ENCODE measurements around the gene OR9A2.
A peak's percentile ranks its signal among the peaks of the same experiment; 100 is the strongest.
"Not testable (repeated sequence)": the region's sequence is repeated elsewhere in the genome, so short reads cannot be mapped to it uniquely, and the experiment has no call there.

The OR9A2 gene

DNA sequence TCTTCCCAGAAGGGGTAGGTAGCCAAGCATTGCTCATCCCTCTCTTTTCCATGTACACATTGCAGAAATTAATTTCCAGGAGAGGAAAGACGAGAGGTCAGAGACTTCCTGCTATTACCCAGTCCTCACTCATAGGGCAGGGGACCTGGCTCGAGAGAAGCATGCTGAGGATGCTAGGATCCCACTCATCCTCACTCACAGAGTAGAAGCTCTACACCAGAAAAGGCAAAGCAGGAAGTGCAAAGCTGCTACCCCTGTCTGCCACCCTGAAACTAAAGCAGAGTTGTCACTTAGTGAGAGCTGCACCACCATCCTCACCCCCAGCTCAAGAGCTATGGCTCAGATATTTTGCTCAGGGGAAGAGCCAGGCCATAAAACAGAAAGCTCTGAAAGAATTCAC is 9.9 kb downstream of the OR9A2 start:
- DNase-seq = no peak

DNA sequence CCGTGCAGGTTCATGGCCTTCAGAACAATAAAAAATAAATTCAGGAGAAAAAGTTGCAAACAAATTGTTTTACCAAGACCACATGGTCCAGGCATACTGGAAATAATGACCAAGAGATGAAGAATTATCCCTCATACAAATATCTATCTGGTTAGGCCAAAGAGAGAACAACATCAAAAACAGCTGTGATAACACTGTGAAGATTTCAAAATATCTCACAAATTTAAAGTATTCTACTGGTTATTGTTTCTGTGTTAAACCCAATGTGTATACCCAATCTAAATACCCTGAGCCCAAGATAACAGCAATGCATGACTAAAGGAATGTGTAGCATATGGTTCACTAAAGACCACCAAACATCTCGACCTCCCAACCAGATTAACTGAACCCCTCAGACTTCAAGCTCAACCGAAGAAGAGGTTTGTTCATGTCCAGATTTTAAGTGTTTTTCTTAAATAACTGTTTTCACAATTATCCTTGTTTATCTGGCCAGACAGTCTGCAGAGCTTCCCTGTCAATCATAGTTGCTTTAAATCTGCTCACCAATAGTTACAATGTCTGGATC is 10.9 kb downstream of the OR9A2 start:
- no peak for DNase-seq

DNA sequence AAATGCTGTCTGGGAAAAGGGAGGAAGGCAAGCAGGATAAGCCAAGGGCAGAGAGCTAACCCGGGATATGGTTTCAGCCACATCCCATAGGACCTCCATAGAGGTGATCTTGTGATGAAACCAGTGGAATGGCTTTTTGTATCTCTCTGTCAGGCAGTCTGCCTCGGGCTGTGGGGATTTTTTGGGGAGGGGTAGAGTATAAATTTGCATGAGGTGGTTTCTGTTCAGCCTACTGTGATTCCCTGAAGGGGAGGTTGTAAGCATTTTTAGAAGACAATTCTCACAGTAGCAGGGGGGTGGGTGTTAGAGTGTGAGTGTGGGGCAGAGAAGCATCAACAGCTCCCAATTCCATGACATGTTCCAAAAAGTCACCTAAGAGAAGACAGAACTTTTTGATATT is 11.8 kb downstream of the OR9A2 start:
- DNase-seq = no peak

DNA sequence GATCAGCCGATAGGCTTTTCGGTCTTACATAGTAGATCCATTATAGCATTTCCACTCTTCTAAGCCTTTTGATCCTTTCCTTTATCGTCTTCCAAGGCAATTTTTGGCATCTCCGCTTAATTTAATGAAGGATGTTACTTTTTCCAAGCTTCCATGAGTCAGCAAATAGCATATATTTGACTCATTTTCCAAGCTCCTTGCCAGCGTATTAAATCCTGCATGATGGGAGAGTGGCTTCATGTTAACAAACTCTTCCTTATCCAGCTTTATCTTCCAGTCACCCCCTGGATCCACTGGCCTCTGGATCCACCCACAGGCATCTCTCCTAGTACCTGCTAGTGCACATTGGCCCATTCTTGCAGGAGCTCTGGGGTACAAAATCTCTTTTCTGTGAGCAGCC is 13.0 kb downstream of the OR9A2 start:
- DNase-seq = no peak

DNA sequence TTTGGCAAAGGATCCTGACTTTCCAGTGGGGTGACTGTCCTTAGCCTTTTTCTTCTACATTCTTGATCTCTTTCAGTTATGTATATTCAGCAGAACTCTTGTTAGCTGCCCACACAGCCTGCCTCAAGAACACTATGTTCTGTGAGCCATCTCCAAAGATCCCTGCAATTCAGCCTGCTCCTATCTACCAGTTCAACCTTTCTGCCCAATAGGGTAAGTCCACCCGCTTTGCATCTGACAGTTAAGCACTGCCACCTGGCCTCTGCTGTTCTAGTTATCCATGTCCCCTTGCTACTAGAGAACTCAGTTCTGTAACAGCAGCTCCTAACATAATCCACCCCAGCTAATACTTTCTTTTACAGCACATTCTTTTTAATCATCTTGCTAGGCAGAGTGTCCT is 13.5 kb downstream of the OR9A2 start:
- DNase-seq = no peak

DNA sequence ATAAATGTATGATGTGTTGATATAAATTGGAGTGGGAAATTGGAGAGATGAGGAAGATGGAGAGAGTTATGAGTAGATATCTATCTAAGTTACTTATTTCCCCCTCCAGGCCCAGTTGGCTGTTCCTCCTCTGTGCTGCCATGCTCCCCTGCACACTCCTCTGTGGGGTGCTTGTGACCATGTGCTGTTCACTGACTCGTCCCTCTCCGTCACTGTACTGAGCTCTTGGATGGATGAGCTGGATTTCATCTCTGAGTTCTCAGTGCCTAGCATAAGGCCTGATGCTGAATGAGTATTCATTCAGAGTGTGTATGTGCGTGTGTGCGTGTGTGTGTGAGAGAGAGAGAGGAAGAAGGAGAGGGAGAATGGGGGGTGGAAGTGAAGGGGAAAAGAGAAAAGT is 14.5 kb downstream of the OR9A2 start:
- DNase-seq = no peak

DNA sequence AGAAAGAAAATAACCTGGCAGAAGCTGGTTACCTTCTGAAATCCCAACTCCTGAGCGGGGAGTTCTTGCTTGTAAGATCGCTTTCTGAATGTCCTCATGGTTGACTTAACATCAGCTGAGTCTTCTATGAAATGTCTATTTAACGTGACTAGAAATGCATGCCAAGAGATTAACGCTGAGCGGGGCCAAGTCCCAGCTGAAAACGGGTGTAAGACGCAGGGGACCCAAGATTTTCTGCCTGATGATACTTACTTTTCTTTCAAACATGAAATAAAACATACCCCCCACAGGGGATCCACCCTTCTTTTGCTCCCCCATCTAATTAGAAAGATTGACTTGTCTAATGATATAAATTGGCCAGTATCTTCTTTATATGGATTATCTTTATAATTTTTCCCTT is 14.9 kb downstream of the OR9A2 start:
- no peak for DNase-seq

DNA sequence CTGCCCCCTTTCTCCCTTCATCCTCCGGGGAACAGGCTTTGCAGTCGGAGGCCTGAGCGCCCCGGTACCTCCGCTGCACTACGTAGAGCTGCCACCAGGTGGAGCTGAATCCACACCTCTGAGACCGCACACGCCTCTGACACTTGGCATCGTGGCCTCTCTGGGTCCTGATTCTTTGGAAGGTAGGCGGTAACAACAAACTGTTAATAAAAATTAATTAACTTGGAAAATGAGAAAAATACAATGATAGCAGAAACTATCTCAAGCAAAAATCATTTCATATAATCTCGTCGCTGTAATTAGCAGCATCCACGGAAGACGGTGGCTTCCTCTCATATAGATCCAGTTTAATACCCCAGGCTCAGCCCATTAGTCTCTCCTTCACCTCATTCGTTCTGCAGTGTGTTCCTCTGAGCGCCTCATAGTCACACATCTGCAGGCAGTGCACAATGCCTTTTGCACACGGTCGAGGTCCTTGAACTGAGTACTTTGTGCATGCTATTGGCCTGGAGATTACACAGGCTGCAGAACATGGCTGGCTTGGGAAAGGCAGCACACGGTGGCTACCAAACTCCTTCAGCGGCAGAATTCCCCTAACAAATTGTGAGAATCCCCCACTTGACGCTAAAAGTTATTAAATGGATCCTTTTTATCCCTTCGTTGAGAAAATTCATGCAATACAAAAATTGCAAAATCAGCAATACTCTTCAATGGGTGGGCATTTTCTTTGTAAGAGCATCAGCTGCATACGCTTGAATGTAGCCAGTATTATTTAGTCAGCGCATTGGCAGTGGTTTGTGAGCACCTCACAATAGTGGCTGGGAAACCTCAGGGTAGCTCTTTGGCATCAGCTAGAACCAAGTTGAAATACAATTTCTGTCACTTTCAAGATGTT is 18.7 kb downstream of the OR9A2 start:
- peak; percentile 85 for DNase-seq

DNA sequence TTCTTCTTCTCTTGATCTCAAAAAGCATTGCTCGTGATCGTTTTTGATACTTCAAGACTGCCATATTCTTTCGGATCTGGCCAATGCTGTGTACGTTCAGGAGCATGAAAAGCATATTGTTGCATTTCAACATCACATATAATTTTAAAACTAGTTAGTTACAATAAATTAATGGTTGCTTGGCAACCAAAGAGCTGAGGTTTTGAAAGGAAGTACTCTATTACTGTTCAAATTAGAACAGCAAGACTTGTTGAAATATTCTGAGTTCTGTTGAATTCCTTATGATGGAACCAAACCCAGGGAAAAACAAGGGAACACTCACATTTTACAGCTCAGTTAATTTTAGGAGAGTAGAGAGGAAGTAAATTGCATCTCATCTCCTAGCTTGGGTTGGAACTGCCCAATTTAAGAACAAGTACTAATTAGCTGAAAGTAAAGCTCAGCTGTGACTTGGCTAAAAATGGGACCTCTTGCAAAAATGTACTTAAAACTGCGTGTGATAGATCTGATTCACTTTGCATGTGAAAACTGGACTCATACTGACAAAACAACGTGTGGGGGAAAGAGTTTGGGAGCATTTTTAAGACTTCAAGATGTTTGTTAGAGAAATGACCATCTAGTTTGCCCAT is 21.2 kb downstream of the OR9A2 start:
- DNase-seq = no peak

DNA sequence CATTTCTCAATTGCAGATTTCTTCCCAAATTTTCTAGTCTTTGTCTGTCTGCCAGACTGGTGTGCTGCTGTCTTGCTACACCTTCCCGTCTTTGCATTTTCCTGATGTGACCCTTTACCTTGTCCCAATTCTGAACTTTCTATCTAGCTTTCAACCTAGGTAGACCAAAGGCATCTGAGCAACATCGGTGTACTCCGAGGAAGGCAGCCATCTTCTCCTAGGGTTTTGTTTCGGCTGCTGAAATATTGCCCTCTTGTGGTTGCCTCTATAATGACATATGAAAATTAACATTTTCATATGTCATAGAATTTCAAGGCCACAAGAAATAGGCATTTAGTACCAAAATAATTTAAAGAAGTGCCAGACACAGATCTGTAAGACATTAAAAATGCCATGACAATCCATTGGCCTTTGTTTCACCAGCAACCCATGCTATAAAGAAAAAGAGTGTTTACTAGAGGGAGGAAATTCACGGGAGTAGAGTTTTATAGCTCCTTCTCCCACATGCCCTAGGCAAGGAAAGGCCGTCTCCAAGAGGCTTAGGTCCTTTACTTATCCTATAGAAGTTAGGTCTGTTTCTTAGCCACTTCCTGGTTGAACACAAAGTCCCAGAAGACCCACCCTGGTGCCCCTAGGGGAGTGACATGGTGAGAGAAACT is 23.4 kb downstream of the OR9A2 start:
- no peak for DNase-seq

DNA sequence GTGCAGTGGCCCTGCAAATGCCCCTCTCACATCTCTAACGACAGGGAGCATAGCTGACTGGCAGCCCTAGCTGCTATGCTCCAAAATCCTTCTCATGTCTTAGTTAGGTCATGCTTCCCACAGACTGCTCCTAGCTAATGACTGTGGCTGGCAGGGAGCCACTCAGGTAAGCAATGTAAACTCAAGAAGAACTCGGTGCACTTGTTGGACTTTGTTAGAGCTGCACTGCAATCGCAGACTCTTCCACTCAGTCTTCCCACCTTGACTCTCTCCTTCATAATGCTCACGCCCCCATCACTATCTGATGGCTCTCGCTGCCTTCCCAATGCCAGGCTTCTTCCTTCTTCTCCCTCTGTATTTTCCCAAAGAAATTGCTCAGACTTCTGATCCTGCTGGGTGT is 24.0 kb downstream of the OR9A2 start:
- DNase-seq = no peak

DNA sequence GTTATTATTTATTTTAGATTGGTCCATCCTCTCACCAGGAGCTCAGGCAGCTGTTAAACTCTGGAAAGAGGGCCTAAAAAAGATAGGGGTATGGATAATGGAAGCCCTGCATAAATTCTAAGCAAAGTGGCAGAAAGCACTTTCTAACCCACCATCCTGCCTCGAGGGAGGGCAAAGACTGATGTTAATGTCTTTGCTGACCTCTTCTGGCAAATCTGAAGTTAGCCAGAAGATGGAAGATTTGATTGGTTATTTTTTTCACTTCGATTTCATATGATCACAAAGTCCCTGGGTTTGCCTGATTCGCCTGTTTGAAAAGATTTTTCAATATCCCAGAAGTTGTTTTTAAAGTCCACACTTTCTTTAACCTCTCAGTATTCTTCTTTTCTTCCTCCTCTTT is 24.8 kb downstream of the OR9A2 start:
- no peak for DNase-seq

DNA sequence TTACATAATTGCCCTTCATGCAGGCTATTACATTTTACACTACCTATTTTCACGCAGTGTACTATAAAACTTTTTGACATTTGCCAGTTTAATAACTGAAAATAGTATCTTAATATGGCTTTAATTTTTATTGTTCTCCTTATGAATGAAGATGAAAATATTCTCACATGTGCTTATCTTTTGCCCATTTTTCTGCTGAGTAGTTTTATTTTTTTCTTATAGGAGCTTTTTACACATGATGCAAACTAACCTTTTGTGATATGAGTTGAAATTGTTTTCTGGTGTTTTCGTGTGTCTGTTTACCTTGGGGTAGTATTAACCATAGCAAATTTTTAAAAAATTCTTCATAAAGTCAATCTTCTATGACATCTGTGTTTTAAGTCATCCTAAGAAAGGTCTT is 26.3 kb downstream of the OR9A2 start:
- no peak for DNase-seq

DNA sequence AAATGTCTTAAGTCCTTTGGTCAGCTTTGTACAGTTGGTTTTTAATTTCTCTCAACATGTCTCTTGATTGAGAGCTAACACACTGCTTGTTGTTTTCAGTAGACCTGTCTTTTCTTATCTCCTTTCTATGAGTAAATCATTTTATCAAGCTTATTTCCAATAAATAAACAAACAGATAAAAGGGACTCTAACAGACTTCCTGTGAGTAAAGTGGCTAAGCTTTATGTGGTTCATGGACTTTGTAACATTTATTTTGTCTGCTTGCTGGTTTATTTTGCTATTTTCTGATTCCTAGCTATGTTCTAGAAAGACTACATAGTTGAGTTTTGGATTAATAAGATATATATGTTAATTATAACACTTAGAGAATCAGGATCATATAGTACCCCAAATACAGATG is 27.1 kb downstream of the OR9A2 start:
- DNase-seq = no peak

DNA sequence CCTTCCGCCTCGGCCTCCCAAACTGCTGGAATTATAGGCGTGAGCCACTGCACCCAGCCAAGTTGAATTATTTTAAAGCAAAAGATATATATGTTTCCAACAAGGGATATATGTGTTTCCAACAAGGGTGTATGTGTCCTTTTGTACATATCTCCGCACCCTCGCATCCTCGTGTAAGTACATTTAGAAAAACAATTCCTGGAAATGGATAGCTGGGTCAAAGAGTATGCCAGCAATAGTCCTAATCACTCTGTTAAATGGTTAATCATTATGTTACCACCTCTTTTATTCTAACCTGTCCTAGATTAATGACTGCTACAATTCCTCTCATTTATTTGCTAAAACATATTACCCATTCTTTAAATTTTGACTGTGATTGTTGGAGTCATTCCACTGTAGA is 28.0 kb downstream of the OR9A2 start:
- no peak for DNase-seq

DNA sequence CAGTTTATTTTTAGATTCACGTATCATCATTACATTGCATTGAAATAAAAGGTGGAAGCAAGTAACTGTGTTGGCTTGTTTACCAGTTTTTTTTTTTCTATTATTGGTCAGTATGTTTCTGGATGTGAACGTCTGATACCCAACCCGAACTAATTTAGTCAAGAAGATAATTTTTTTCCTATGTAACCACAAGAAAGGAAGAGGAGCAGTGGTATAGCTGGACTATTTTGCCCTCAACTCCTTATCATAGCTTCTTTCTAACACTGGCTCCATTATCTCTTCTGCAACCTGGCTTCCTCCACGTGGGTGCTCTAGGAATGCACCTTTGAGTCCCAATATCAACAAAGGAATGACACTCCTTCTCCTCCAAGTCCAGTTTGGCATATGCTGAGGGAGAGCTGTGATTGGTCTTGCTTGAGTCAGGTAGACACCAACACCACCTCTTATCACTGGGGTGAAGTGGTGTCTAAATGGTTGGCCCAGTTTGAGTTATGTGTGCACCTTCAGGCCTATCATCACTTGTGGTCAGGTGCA is 29.4 kb downstream of the OR9A2 start:
- no peak for DNase-seq

DNA sequence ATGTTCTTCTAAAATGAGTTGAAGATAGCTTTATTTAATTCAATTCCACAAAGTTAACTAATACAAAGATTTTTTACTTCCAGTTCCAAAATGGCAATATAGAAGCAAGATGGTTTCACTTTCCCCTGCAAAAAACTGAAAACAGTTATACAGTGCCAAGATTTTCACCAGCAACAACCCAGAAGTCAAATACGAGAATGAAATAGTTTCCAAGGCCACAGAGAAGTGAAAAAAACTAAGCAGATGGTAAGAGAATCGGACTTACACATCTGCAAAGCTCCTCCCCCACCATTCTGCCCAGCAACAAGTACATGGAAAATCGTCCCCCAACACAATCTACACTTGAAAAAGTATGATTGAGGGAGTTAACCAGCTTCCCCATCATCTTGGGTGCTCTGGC is 34.5 kb downstream of the OR9A2 start:
- no peak for DNase-seq

DNA sequence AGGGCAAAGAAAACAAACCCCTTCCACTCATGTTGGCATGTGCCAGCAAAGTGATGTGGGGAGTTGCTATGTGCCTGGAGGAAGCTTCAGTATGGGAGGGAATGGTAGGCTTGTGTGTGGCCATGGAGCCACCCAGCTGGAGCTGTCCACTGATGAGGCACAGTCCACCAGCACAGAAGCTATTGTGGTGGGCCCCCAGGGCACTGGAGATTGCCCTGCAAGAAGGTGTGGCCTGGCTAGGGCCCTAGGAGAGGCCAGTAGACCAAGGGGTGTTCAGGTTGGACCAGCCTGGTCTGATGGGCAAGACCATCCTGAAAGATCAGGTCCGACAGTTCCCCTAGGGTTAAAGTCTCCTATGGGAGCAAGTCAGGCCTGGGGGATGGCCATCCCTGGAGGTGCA is 42.6 kb downstream of the OR9A2 start:
- DNase-seq = no peak

DNA sequence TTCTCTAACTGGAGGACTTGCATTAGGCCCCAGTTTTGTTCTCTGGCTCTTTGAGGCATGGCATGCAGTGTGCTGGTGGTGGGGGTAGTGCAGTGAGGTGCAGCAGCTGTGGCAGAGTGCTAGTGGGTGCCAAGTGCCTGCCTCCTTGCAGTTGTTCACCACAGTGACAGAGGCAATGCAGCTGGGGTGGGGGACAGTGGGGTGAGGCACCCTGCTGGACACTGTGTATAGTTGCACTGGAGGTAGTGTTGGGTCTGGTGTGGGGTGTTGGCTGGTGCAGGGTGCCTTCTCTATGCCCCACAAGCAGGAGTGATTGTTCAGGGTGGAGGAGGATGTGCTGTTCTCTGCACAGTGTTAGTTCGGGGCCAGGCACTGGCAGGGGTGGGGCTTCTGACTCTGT is 43.1 kb downstream of the OR9A2 start:
- DNase-seq = no peak

DNA sequence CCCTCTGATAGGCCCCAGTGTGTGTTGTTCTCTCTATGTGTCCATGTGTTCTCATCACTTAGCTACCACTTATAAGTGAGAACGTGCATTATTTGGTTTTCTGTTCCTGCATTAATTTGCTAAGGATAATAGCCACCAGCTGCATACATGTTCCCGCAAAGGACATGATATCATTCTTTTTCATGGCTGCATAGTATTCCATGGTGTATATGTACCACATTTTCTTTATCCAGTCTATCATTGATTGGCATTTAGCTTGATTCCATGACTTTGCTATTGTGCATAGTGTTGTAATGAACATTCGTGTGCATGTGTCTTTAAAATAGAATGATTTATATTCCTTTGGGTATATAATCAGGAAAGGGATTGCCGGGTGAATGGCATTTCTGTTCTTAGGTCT is 48.5 kb downstream of the OR9A2 start:
- DNase-seq = not testable (repeated sequence)
